ENCODE results near the gene SERTAD1.

SERTAD1 gene

GRCh38 chr19:40464059-40465024, 38.5 kb upstream of the SERTAD1 start:
- TF ChIP-seq SIN3A (IDR thresholded peaks at IDR 0.05; ENCODE audit: borderline replicate concordance, insufficient read depth, low read length) (no peak), POLR2AphosphoS5 (IDR thresholded peaks at IDR 0.05; ENCODE audit: low read depth, low read length) (no peak), TAF1 (IDR thresholded peaks at IDR 0.05; ENCODE audit: borderline replicate concordance, insufficient read depth, low read length) (no peak), REST (IDR thresholded peaks at IDR 0.05; ENCODE audit: insufficient read depth in 1 of 2, low read depth in 2 of 2, low read length in 2 of 2) (no peak), FOXP2 (optimal IDR thresholded peaks at IDR 0.05; ENCODE audit: borderline replicate concordance, extremely low read depth, extremely low read length, insufficient read depth) (no peak)

GRCh38 chr19:40461669-40462221, 36.0 kb upstream of the SERTAD1 start:
- TF ChIP-seq FOXP2 (optimal IDR thresholded peaks at IDR 0.05; ENCODE audit: borderline replicate concordance, extremely low read depth, extremely low read length, insufficient read depth) (no peak), POLR2AphosphoS5 (IDR thresholded peaks at IDR 0.05; ENCODE audit: low read depth, low read length) (no peak), TAF1 (IDR thresholded peaks at IDR 0.05; ENCODE audit: borderline replicate concordance, insufficient read depth, low read length) (no peak), SIN3A (IDR thresholded peaks at IDR 0.05; ENCODE audit: borderline replicate concordance, insufficient read depth, low read length) (no peak), REST (IDR thresholded peaks at IDR 0.05; ENCODE audit: insufficient read depth in 1 of 2, low read depth in 2 of 2, low read length in 2 of 2) (no peak)

- TF ChIP-seq SIN3A (IDR thresholded peaks at IDR 0.05; ENCODE audit: borderline replicate concordance, insufficient read depth, low read length) (no peak), FOXP2 (optimal IDR thresholded peaks at IDR 0.05; ENCODE audit: borderline replicate concordance, extremely low read depth, extremely low read length, insufficient read depth) (no peak), TAF1 (IDR thresholded peaks at IDR 0.05; ENCODE audit: borderline replicate concordance, insufficient read depth, low read length) (no peak), REST (IDR thresholded peaks at IDR 0.05; ENCODE audit: insufficient read depth in 1 of 2, low read depth in 2 of 2, low read length in 2 of 2) (no peak), POLR2AphosphoS5 (IDR thresholded peaks at IDR 0.05; ENCODE audit: low read depth, low read length) (no peak)
These were observed 34.4 kb upstream of the SERTAD1 start for GRCh38 chr19:40460185-40460584.

GRCh38 chr19:40458597-40458974, 32.8 kb upstream of the SERTAD1 start:
- TF ChIP-seq SIN3A (IDR thresholded peaks at IDR 0.05; ENCODE audit: borderline replicate concordance, insufficient read depth, low read length) (no peak), POLR2AphosphoS5 (IDR thresholded peaks at IDR 0.05; ENCODE audit: low read depth, low read length) (no peak), REST (IDR thresholded peaks at IDR 0.05; ENCODE audit: insufficient read depth in 1 of 2, low read depth in 2 of 2, low read length in 2 of 2) (no peak), TAF1 (IDR thresholded peaks at IDR 0.05; ENCODE audit: borderline replicate concordance, insufficient read depth, low read length) (no peak), FOXP2 (optimal IDR thresholded peaks at IDR 0.05; ENCODE audit: borderline replicate concordance, extremely low read depth, extremely low read length, insufficient read depth) (no peak)

Measured in PFSK-1 (cell line).